ENCODE results near the gene MVB12B. TPM values are rescaled to one million over a fixed set of nuclear protein-coding genes. Genes with fewer than 3 reads are reported as not detected.

Gene MVB12B
- total RNA-seq, 1 donor from 2014 or later, result 20.2 TPM

DNA sequence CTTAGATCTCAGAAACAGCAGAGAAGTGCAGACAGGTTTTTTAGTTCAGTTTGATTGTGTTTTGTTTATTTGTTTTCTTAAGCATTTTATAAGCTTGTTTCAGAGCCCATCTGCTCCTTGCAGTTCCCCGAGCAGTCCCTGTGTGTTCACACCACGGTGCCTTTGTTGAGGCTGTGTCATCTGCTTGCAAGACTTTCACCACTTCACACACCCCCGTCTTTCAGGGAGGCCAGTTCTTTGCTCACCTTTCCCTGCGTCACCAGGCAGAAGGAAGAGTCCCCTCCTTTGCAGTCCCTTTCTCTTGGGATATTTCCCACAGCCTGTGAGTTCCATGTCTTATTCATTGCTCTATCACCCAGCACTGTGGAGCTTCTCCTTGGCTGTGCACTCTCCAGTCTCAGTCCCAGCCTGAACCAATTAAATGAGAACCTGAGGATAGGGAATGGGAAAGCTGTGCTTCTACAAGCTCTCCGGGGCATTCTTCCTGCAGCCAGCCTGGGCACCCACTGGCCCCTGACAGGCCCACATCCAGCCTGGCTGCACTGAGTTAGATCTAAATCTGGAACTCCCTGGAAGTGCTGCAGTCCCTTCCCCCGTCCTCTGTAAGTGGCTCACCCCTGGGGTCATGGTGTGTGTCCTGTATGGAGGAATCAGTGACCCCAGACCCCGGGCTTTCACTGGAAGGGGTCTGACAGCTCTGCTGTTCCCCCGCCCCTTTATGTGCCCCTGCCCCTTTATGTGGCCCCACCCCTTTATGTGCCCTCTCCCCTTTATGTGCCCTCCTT, 5.5 kb downstream of the MVB12B start:
- Mint-ChIP-seq H3K27me3 (ENCODE audit: unreplicated experiment) (no peaks in the 10 kb centered on the region), H3K4me1 (ENCODE audit: unreplicated experiment) (peaks cover 65% of the 10 kb centered on the region), H3K36me3 (ENCODE audit: unreplicated experiment) (peaks cover 8% of the 10 kb centered on the region), H3K9me3 (ENCODE audit: unreplicated experiment) (no peaks in the 10 kb centered on the region), H3K27ac (ENCODE audit: unreplicated experiment) (peak overlapping the region; percentile 23), H3K4me3 (ENCODE audit: unreplicated experiment) (no peak overlapping the region)
- TF ChIP-seq, protein P1, sequence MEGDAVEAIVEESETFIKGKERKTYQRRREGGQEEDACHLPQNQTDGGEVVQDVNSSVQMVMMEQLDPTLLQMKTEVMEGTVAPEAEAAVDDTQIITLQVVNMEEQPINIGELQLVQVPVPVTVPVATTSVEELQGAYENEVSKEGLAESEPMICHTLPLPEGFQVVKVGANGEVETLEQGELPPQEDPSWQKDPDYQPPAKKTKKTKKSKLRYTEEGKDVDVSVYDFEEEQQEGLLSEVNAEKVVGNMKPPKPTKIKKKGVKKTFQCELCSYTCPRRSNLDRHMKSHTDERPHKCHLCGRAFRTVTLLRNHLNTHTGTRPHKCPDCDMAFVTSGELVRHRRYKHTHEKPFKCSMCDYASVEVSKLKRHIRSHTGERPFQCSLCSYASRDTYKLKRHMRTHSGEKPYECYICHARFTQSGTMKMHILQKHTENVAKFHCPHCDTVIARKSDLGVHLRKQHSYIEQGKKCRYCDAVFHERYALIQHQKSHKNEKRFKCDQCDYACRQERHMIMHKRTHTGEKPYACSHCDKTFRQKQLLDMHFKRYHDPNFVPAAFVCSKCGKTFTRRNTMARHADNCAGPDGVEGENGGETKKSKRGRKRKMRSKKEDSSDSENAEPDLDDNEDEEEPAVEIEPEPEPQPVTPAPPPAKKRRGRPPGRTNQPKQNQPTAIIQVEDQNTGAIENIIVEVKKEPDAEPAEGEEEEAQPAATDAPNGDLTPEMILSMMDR (IDR thresholded peaks at IDR 0.05), result no peak
- DNase-seq (ENCODE audit: extremely low spot score, unreplicated experiment), result no peak

DNA sequence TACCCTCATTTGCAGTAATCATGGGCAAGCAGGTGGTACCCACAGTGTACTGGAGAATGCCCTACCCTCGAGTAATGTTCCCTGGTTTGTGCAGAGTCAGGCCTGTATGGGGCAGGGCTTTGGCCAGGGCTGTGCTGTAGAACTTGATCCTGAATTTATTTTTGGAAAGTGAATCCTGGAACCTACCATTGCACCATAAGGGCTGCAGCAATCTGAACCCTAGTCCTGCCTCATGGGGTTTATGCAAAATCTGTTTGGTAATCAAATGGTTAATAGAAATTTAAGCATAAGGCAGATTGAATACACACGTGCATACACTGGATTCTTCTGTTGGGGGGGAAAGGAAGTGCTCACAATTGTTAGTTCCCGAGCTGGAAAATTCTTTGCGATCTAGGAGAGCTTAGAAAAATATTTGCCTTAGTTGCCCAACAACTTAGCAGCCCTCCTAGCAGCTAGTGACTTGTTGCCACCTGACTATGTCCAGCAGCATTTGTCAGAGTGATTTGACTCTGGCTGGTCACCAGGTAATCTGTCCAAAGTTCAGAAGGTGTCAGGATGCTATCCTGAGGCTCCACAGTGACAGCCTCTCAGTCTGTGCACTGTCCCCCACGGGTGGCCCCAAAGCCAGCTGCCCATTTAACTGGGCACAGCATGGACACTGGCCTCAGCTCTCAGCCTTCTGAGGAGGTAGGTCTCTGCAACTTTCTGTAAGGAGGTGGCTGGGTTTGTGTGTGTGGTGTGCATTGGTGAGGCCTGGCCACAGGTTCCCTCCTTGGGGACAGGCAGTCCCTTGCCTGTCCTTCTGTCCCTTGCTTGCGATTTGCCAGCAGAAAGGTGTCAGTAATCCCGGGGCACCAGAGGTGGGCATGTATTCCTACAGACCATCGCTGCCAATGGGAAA, 8.3 kb downstream of the MVB12B start:
- Mint-ChIP-seq H3K27me3 (ENCODE audit: unreplicated experiment) (no peaks in the 10 kb centered on the region), H3K4me1 (ENCODE audit: unreplicated experiment) (peaks cover 58% of the 10 kb centered on the region), H3K36me3 (ENCODE audit: unreplicated experiment) (peaks cover 5% of the 10 kb centered on the region), H3K27ac (ENCODE audit: unreplicated experiment) (peak overlapping the region; percentile 77), H3K4me3 (ENCODE audit: unreplicated experiment) (peak overlapping the region; percentile 10), H3K9me3 (ENCODE audit: unreplicated experiment) (no peaks in the 10 kb centered on the region)
- TF ChIP-seq, protein P1 (IDR thresholded peaks at IDR 0.05), result no peak
- DNase-seq (ENCODE audit: extremely low spot score, unreplicated experiment), result no peak

DNA sequence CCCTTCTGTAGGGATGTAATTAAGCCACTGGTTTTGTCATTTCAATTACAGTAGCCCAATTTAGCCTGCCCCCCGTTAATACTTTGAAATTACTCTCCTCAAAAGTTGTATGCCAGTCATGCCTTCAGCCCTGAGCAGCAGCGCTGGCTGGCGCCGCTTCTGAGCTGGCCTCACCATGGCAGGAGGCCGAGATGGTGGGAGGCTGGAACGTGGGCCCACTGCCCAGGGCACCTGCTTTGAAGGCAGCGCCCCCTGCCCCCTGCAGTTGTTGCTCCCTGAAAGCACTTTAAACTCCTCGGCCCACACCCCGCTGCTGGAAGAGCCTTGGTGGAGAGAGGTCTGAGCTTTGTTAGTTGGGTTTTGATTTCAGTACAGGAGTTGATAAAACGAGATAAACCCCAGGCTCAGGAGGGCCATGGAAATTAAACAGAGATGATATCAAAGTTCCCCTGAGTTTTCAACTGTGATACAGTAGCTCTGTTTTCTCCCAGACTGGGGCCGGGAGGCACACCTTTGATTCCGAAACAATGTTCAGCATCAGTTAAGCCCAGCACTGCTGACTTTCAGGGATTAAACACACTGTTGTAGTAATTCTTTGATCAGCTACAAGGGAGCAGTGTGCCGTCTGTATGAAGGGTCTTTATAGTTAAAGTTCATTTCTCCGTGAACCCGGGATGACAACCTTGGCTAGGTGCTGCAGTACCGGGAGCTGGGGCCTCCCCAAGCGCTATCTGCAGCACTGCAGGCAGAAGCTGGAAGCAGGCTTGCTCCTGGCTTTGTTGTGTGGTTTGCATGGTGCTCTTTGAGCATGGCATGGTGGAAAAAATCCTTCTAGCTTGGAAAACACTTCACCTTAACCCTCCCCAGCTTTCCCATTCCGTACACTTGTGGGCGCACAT, 9.5 kb downstream of the MVB12B start:
- peaks cover 53% of the 10 kb centered on the region for H3K4me1 Mint-ChIP-seq (ENCODE audit: unreplicated experiment)
- TF ChIP-seq, protein P1 (IDR thresholded peaks at IDR 0.05), result no peak
- DNase-seq (ENCODE audit: extremely low spot score, unreplicated experiment), result no peak
- no peaks in the 10 kb centered on the region for H3K27me3 Mint-ChIP-seq (ENCODE audit: unreplicated experiment)
- no peak overlapping the region for H3K4me3 Mint-ChIP-seq (ENCODE audit: unreplicated experiment)
- peak overlapping the region; percentile 23 for H3K27ac Mint-ChIP-seq (ENCODE audit: unreplicated experiment)
- peaks cover 4% of the 10 kb centered on the region for H3K36me3 Mint-ChIP-seq (ENCODE audit: unreplicated experiment)
- no peaks in the 10 kb centered on the region for H3K9me3 Mint-ChIP-seq (ENCODE audit: unreplicated experiment)

DNA sequence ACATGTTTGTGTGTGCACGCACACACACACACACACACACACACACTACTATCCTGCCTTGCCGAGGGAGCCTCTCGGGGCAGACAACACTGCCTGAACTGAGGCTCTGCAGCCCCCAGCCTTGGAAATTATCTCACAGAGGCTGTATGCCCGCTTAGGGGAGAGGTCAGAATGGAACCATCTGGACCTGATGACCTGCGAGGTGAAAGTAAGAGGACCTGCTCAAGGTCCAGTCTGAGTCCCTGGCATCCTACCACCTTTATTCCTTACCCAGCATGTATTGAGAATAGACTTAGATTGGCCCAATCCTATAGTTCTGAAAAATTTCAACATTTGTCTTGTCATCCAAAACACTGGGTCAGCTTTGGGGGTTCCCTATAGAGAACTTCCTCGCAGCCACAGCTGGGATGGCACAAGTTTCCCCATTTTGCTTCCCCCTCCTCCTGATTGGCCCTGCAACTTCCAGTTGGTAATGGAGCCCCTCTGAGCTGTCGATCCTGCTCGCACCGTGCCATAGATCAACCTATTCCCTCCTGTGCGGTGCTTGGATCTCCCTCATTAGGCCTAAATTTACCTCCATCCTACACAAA, 10.2 kb downstream of the MVB12B start:
- H3K27me3 Mint-ChIP-seq (ENCODE audit: unreplicated experiment), result no peaks in the 10 kb centered on the region
- TF ChIP-seq, protein P1 (IDR thresholded peaks at IDR 0.05), result no peak
- no peaks in the 10 kb centered on the region for H3K9me3 Mint-ChIP-seq (ENCODE audit: unreplicated experiment)
- peaks cover 59% of the 10 kb centered on the region for H3K4me1 Mint-ChIP-seq (ENCODE audit: unreplicated experiment)
- DNase-seq (ENCODE audit: extremely low spot score, unreplicated experiment), result no peak
- no peak overlapping the region for H3K4me3 Mint-ChIP-seq (ENCODE audit: unreplicated experiment)
- H3K27ac Mint-ChIP-seq (ENCODE audit: unreplicated experiment), result no peak overlapping the region
- H3K36me3 Mint-ChIP-seq (ENCODE audit: unreplicated experiment), result peaks cover 7% of the 10 kb centered on the region

All from osteocyte (in vitro differentiated cells).